Measurements from ENCODE around the gene PCYT2.

The PCYT2 gene

DNA sequence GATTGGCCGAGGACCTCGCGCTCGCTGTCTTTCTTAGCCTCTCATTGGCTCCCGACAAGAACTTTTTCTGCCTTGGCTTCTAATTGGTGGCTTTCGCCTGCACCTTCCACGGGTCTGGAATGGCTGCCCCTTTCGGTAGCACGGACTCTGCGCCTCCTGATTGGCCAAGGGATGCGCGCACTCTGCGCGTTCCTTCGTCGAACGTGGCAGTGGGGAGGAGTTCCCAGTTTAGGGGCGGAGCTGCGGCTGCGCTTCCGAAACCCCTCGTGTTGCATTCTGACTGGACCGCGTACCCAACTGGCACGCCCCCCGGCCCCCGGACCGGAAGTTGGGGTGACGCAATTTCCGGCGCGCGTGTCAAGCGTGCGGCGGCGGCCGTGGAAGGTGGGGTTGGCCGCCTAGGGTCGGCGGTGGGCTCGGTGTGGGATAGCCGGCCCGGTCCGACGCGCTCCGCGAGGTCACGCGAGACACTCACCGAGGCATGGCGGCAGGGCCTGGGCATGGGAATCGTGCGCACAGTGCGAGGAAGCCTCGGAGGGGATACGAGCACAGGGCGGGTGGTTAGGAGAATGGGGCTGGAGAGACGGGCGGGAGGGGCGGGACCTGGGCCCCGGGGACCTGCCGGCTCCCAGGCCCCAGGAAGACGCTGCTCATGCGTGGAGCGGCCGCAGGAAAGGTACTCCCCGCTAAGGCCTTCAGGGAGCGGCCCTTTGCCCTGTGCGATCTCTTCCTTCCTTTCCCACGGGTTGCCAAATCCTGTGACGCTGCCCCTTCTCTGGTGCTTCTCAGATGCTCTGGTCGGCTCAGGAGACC, 50.2 kb downstream of the PCYT2 start:
- peak; percentile 100 for DNase-seq (ENCODE audit: low read depth)

DNA sequence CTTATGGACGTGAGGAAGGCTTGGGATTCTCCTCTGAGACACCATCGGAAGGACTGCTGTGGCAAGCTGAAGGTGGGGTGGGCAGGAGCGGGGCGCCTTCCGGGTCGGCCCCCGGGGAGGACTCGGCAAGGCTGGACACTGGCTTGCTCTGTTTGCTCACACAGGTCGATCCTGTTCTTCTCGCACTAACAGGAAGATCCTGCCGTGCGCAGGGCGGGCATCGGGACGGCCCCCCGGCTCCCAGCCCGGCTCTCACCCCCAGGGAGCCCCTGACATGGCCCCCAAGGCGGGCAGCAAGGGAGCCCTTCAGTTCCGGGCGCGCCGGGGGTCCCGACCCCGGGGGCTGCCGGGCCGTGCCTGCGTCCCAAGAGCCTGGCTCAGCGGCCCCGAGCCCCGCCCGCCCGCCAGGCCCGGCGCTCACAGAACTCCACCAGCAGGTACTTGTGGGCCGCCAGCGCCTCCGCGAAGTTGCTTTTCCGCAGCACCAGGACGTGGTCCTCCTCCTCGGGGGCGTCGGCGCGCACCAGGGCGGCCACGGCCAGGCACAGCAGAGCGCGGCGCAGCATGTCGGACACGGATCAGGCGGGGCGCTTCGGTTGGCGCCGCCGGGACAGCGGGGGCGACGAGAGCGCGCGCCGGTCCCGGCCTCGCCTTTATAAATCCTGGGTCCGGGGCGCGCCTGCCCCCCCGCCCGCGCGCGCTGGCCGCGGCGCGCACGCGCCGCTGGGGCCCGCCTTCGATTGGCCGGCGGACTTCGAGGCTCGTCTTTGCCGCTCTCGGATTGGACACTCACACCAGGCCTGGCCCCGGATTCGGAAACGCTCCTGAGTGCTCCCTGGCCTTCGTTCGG, 51.1 kb downstream of the PCYT2 start, which contains the start of gene P4HB:
Gene P4HB (minus strand): TSS at position 630 of the 850 bp plus-strand sequence. CDS start 64 bp downstream, at position 566.
- TF ChIP-seq, protein P1, sequence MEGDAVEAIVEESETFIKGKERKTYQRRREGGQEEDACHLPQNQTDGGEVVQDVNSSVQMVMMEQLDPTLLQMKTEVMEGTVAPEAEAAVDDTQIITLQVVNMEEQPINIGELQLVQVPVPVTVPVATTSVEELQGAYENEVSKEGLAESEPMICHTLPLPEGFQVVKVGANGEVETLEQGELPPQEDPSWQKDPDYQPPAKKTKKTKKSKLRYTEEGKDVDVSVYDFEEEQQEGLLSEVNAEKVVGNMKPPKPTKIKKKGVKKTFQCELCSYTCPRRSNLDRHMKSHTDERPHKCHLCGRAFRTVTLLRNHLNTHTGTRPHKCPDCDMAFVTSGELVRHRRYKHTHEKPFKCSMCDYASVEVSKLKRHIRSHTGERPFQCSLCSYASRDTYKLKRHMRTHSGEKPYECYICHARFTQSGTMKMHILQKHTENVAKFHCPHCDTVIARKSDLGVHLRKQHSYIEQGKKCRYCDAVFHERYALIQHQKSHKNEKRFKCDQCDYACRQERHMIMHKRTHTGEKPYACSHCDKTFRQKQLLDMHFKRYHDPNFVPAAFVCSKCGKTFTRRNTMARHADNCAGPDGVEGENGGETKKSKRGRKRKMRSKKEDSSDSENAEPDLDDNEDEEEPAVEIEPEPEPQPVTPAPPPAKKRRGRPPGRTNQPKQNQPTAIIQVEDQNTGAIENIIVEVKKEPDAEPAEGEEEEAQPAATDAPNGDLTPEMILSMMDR (IDR thresholded peaks at IDR 0.05; ENCODE audit: insufficient read depth, low read depth, low read length, missing control alignments) = no peak
- peak within 1 kb of the TSS; percentile 93 for H3K4me3 ChIP-seq (ENCODE audit: low read length)
- no peak for DNase-seq (ENCODE audit: low read depth)

More for the DNA sequence above, 50.2 kb downstream of the PCYT2 start:
- peak overlapping the region; percentile 92 for H3K4me3 ChIP-seq (ENCODE audit: low read length)
- TF ChIP-seq, protein P1 (IDR thresholded peaks at IDR 0.05; ENCODE audit: insufficient read depth, low read depth, low read length, missing control alignments) = no peak

DNA sequence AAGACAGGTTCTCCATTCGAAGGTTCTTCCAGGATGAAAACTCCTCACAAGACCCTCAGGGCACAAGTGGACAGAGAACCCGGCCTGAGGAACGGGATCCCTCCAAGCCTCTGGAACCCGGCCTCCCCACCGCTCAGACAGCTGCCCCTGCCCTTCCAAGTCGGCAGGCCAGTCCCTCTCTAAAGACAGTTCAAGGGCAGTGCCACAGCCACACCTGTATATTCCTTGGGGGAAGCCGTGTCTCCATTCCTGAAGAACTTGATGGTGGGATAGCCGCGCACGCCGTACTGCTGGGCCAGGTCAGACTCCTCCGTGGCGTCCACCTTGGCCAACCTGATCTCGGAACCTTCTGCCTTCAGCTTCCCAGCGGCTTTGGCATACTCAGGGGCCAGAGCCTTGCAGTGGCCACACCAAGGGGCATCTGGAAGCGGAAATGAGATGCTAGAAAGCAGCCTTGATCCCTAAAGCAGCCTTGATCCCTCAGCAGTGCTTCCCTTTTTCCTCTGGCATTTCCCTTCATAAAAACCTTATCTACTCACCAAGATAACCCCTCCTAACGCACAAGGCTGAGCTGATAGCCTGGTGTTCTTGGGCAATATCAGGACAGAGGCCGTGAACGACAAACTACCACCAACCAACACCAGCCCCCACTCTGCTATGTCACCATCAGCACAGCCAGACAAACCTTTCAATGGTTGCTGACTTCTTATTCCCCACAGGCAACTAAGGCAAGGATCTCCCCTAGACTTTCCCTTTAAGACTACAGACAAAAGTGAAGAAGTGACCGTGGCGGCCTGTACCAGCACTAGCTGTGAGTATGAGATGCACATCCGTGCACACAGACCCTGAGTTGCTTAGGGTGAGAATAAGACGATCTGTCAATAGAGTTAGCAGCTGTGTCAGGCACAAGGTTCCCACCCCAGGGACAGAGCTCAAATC, 52.0 kb downstream of the PCYT2 start:
- H3K4me3 ChIP-seq (ENCODE audit: low read length) = peak overlapping the region; percentile 93
- DNase-seq (ENCODE audit: low read depth) = no peak
- TF ChIP-seq, protein P1 (IDR thresholded peaks at IDR 0.05; ENCODE audit: insufficient read depth, low read depth, low read length, missing control alignments) = no peak

DNA sequence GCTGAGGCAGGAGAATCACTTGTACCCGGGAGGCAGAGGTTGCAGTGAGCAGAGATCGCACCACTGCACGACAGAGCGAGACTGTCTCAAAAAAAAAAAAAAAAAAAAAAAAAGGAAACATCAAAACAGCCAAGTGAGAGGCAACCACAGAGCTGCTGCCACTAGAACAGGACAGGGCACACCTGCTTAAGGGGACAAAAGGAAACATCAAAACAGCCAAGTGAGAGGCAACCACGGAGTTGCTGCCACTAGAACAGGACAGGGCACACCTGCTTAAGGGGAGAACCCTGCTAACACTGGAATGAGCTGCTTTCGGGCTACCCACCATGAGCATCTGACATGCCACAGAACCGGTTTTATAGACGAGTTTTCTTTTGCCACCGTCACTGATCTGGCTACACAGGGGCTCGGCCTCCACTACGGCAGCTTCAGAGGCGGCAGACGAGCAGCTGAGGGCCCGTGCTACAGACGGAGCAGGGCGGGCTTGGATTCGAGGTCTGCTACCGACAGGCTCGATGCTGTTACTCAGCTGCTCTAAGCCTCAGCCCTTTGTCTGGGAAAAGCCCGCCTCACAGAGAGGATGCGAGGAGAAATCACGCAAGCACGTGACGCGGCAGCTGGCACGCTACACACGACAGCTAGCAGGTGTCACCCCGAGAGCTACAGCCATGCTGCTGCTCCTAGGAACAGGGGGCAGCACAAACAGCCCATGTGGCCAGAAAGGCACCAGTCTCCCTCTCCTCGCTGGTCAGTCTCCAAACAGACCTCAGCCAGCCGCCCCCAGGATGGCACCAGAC, 52.8 kb downstream of the PCYT2 start:
- TF ChIP-seq, protein P1 (IDR thresholded peaks at IDR 0.05; ENCODE audit: insufficient read depth, low read depth, low read length, missing control alignments) = no peak
- DNase-seq (ENCODE audit: low read depth) = no peak
- H3K4me3 ChIP-seq (ENCODE audit: low read length) = peak overlapping the region; percentile 93

DNA sequence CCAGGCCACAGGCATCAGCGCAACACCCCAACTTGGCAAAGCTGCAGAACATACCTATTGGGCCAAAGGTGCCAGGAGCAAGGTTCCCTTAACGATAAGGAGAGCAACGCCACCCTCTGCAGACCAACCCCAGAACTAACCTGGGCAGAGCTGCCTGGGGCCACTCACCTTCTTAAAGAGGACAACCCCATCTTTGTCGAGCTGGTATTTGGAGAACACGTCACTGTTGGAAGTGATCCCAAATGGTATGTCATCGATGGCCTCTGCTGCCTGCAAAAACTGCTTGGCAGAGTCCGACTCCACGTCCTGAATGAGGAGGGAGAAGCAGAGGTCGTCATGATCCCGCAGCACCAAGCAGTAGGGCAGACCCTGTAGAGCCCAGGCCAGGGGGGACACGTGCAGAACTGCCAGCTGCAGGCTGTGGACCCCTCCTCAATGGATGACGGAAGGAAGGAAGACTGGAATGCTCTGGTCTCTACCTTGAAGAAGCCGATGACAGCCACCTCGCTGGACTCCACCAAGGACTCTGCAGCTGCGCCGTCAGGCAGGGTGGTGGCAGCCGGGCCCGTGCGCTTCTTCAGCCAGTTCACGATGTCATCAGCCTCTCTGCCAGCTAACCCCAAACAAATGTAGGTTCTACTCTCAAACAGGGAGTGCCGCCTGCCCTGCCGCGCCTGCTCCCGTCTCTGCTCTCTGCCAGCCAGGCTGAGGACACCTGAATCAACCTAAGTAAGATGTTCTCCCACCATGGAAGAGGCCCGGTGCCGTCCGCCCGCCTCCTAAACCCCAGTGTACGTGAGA, 56.0 kb downstream of the PCYT2 start:
- DNase-seq (ENCODE audit: low read depth) = peak; percentile 74
- TF ChIP-seq, protein P1 (IDR thresholded peaks at IDR 0.05; ENCODE audit: insufficient read depth, low read depth, low read length, missing control alignments) = peak; percentile 51
- no peak overlapping the region for H3K4me3 ChIP-seq (ENCODE audit: low read length)
